NCI-H510A (cell line): ENCODE results near the gene ANKRD44.
"Not testable (repeated sequence)": the region's sequence is repeated elsewhere in the genome, so short reads cannot be mapped to it uniquely, and the experiment has no call there.

Source experiments
- DNase-seq: peaks from one replicate; lab custom pipeline; 2025; lab: John Stamatoyannopoulos, UW

ANKRD44 gene

GRCh38 chr2:197259470-197259999, 51.0 kb downstream of the ANKRD44 start:
- no peak for DNase-seq

- DNase-seq: no peak
Observed at GRCh38 chr2:197258580-197258979, 52.0 kb downstream of the ANKRD44 start.

- DNase-seq: peak; percentile 11
Observed at GRCh38 chr2:197256547-197257170, 53.9 kb downstream of the ANKRD44 start.

- no peak for DNase-seq
Observed at GRCh38 chr2:197256021-197256420, 54.6 kb downstream of the ANKRD44 start.

GRCh38 chr2:197255543-197255942, 55.0 kb downstream of the ANKRD44 start:
- no peak for DNase-seq

- no peak for DNase-seq
Observed at GRCh38 chr2:197254776-197255530, 55.6 kb downstream of the ANKRD44 start.

GRCh38 chr2:197251576-197251975, 59.0 kb downstream of the ANKRD44 start:
- no peak for DNase-seq

GRCh38 chr2:197251163-197251562, 59.4 kb downstream of the ANKRD44 start:
- DNase-seq: no peak

- DNase-seq: no peak
Observed at GRCh38 chr2:197250084-197250397, 60.5 kb downstream of the ANKRD44 start.

- DNase-seq: no peak
Observed at GRCh38 chr2:197249381-197250083, 61.0 kb downstream of the ANKRD44 start.

GRCh38 chr2:197248623-197249022, 62.0 kb downstream of the ANKRD44 start:
- no peak for DNase-seq

GRCh38 chr2:197248001-197248401, 62.6 kb downstream of the ANKRD44 start:
- no peak for DNase-seq

GRCh38 chr2:197247083-197247482, 63.5 kb downstream of the ANKRD44 start:
- no peak for DNase-seq

GRCh38 chr2:197245829-197246804, 64.5 kb downstream of the ANKRD44 start:
- DNase-seq: no peak

- no peak for DNase-seq
Observed at GRCh38 chr2:197244349-197244748, 66.2 kb downstream of the ANKRD44 start.

GRCh38 chr2:197242719-197243118, 67.9 kb downstream of the ANKRD44 start:
- no peak for DNase-seq

- no peak for DNase-seq
Observed at GRCh38 chr2:197241596-197241995, 69.0 kb downstream of the ANKRD44 start.

GRCh38 chr2:197241153-197241552, 69.4 kb downstream of the ANKRD44 start:
- DNase-seq: no peak

- DNase-seq: no peak
Observed at GRCh38 chr2:197240421-197241041, 70.0 kb downstream of the ANKRD44 start.

GRCh38 chr2:197240018-197240417, 70.6 kb downstream of the ANKRD44 start:
- DNase-seq: not testable (repeated sequence)

- no peak for DNase-seq
Observed at GRCh38 chr2:197239434-197239833, 71.1 kb downstream of the ANKRD44 start.
